Measurements from ENCODE around the gene TENM3.

- TF ChIP-seq RAD21 (IDR thresholded peaks at IDR 0.05; ENCODE audit: insufficient read depth, low read depth, low read length), result no peak
- no peak for TF ChIP-seq USF2 (IDR thresholded peaks at IDR 0.05; ENCODE audit: borderline replicate concordance, low read depth, low read length)
- TF ChIP-seq JUND (IDR thresholded peaks at IDR 0.05; ENCODE audit: low read depth, low read length), result no peak
- no peak for TF ChIP-seq ZBTB33 (IDR thresholded peaks at IDR 0.05)
Measured at GRCh38 chr4:182280436-182281111, 37.4 kb downstream of the TENM3 start.

Measured in GM12878 (cell line).